Colon (tissue), 2 donors: Measurements from ENCODE around the gene DLG5.

Experiments
- FAIRE-seq: peaks from 2 replicates; lab custom pipeline; 2012; peaks lifted over from hg19 to GRCh38; lab: Jason Lieb, UNC
- donor health status: control.
- donor health status: control.

DLG5 gene

DNA sequence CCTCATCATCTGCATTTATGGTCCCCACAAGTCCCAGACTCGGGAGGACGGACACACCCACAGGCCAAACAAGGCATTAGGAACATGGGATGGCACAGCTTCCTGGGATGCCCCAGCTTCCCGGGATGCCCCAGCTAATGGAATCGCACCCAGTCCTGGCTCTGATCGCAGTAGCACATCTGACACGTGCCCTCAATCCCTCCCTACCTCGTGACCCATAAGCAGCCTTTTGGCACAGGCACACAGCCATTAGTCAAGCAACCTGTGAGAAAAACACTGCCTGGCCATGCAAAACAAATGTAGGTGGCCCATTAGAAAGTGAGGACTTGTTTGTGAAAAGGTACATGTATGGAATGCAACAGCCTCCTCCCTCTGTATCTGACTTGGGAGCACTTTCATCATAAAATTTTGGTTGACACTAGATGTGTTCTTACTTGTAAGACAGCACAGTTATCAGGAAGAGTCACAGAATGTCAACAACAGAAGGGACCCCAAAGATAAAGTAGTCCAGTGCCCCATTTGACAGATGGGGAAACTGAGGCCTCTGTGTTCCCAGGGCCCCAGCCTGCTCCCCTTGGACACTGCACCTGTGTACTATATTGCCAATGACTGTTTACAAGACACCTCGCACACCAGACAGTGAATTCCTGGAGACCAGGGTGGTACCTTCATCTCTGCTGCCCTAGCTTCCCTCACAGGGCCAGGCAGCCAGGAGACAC is 34.4 kb downstream of the DLG5 start:
- FAIRE-seq: no peak

DNA sequence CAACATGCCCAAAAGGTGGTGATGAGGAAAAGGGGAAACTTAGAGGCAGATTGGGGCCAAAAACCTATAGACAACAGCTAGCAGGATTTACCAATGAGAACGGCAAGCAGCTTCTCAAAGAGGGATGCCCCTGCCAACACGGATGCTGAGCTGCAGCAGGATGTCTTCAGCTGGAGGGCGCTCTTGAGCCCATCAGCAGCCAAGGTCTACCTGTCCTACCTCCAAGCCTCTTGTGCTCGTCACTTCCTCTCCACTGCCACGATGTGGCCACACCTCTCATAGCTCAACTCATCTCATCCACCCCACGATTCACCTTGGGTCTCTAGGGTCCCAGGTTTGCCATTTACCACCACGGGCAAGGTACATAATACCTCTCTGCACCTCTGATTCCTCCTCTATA is 36.5 kb downstream of the DLG5 start:
- no peak for FAIRE-seq

DNA sequence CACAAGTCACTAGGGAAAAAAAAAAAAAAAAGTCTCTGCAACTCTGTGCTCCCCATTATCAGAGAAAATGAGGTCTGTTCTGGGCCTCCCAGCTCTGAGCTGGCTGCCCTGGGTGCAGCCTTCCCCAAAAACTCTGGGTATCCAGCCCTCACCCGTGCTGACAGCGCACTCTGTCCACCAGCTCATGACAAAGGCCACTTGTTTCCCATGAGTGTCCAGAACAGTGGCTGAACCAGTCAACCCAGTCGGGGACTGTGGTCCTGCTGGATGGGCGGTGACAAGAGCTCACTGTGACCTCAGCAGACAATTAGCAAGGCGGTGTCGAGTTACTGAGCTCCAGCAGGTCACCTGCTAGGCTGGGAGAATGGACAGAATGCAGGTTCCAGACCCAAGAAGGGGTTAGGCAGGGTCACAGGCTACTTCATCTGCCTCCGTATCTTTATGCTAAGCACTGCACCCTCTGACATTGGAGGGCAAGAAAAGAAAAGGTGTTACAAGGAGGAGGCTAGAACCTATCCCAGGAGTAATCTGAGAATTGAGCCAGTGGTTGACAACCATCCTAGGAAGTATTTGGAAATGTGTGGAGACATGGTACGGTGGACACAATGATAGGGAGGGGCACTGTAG is 37.2 kb downstream of the DLG5 start:
- no peak for FAIRE-seq

DNA sequence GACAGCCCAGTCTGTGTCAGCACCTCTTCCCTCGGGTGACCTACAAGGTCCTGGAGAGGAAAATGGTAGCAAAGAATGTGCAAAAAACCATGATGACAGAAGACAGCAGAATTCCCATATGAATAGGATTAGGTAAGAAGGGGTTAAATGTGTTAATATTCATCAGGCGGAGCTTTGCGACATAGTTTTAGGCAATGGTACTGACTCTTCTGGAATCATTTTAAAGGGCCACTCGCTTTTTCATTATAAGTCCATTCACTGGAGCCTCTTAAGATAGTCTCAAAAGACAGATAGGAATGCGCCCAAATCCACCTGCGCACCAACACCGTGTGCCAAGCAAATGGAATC is 38.2 kb downstream of the DLG5 start:
- FAIRE-seq: no peak

DNA sequence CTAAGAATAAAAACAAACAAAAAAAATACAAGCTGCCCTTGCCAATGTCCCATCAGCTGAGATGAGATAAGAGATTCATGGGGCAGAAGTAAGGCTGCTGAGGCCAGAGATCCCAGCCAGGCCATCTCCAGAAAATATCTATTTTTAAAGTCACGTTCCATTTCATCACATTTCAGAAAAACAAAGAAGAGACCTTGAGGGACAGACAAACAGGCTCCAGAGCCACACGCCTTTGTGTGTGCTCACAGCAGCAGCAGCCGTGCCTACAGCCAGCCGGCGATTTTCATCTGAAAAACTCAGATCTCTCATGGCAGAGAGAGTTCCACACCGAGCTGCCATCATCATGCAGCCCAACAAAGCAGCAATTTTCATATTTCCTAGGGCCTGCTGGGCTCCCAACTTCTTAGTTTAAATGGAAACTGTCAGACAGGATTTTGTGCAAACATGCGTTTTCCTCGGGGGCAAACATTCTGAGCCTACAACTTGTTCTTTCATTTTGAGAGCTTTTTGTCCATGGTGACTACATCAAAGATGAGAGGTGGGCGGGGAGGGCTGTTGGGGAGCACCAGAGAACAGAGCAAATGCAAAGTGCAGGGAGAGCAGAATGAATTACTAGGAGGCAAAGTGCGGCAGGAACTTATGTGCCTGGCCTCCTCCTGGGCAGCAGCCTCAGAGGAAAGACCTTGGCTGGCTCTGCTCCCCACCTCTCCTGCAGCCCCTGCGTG is 38.8 kb downstream of the DLG5 start:
- no peak for FAIRE-seq

DNA sequence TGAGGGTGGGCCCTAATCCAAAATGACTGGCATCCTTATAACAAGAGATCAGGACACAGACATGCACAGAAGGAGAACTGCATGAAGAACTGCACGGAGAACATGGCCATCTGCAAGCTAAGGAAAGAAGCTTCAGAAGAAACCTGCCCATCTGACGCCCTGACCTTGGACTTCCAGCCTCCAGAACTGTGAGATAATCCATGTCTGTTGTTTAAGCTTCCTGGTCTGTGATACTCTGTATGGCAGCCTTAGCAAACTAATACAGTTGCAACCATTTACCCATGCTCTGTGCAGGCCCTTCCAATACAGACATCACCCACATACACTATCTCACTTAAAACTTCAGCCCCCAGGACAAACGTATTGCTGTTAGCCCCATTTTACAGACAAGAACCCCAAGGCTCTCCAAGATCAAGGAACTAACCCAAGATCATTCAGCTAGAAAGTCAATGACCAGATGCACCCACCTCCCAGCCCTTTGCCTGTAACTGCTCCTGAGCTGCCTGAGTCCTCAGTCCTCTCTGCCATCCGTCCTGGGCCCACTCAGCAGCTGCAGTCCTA is 39.7 kb downstream of the DLG5 start:
- FAIRE-seq: no peak

DNA sequence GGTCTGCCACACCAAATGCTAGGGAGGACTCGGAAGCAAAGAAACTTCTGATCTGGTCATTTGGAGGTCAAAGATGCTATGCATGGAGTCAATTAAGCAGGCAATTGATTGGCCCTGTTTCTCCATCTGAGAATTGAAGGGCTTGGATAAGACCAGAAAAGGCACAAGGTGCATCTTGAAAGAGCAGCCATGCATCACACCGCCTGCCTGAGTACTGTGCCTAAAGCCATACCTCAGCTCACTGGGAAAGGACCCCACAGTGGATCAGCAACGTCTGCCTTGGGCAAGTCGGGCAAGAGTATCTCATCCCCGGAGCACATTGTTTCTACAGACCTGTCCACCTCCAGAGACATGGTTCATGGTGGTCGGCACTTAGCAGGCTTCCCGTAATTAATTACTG is 42.4 kb downstream of the DLG5 start:
- FAIRE-seq: no peak

DNA sequence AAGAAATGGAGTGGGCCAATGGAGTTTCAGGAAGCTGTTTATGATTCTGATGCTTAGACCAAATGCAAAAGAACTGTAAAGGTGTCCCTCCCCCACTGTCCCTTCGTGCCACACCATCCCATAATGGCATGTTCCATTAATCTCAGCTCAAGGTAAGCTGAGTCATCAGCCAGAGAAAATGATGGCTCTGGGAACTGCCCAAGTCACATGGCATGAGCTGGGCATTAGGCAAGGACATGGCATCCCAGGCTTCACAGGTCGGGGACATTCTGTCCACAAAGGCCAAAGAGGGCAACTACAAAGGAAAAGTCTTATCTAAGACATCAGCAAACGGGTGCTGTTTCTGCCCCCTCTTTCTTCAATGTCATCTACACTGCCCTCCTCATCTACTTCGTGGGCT is 44.9 kb downstream of the DLG5 start:
- FAIRE-seq: no peak

DNA sequence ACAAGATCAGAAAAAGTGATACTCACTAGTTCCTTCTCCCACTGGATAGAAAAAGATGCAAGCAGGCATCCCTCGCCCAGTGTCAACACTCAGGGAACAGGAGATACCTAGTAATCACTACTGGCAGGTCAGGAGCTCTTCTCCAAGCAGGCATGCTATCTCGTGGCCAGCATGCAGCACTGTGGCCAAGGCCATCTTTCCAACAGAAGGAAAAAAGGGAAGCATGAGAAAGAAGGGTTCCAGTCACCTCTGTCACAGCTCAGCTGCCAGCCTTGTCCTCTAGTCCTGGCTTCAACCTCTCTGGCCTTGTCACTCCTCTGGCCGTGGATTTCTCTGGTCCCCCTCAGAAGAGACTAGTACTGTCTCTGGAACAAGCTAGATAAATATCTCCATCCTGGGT is 45.3 kb downstream of the DLG5 start:
- no peak for FAIRE-seq

DNA sequence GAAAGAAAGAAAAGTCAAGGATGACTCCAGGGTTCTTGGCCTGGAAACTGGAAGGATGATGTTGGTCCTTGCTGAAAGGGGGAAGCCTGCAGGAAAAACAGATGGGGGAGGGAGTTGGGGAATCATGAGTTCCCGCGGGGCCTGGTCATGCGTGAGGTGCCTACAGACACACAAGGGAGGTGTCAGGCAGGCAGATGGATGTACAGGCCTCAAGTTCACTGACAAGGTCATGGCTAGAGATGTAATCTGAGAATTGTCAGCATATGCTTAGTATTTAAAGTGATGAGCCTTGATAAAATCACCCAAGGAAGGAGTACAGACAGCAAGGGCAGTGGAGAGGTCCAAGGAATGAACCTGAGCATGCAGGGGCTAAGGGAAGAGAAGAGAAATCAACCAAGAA is 46.8 kb downstream of the DLG5 start:
- FAIRE-seq: no peak

DNA sequence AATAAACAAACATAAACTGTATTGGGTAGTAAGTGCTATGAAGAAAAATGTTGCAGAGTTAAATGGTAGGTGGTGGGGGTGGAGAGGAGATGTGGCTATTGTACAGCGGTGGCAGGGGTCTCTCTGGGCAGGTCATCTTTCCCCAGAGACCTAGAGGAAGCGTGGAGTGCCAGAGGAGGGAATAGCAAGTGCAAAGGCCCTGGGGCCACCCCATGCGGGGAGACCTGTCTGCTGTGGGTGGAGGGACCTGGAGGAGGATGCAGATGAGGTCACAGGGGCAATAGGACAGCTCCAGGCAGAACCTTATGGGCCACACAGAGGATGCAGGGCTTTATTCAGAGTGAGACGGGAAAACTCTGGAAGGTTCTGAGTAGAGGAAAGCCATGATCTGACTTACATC is 47.5 kb downstream of the DLG5 start:
- FAIRE-seq: no peak

DNA sequence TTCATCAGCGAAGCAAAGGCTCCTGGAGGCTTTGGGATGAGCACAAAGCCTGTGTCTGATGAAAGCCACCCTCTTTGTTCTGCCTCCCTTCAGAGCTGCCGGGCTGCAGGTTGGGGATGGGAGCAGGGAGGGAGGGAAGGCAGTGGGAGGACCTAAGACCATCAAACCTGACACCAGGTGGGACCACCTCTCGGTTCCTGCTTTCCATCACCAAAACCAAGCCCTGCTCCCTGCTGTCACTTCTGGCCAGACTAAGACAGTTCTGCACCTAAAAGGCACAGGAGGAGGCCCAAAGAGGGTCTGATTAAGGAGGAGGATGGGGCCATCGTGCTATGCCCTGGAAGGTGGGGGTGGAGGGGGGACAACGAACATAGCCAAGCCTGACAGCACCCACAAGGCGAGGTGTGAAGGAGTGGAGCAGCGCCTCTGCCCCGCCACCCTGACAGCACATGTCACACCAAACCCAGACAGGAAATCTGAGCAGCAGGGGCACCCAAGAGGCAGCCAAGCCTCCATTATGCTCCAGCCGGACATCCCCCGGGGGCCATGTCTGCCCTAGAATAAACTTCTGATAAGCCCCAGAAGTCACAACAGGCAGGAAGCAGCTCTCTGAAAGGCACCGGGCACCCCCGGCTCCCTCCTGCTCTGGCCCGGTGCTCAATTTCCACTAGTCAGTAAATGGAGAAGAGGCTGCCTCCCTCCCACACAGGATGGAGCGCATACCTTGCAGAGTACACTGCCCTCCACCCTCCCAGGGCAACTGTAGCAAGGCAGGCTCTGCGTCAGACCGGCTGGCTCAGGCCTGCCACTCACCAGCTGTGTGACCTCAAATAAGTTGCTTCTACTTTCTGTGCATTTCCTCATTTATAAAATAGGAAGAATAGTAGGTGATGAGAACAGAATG is 48.9 kb downstream of the DLG5 start:
- no peak for FAIRE-seq

DNA sequence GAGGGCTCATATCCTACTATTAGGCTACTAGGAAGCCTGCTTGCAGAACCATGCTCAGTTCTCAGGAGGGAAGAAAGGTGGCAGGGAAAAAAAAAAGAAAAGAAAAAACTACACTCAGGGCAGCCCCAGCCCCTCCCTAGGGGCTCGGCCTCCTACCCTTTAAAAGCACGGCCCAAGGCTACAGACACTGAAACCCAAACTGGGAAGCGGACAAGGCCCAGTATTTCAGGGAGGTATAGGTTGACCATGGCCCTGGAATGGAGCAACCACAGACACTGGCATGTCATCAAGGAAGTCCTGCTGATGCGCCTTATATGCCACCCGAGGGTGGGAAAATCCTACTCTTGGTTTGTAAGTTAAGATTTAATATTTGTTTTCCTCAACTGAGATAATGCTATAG is 50.8 kb downstream of the DLG5 start:
- no peak for FAIRE-seq

DNA sequence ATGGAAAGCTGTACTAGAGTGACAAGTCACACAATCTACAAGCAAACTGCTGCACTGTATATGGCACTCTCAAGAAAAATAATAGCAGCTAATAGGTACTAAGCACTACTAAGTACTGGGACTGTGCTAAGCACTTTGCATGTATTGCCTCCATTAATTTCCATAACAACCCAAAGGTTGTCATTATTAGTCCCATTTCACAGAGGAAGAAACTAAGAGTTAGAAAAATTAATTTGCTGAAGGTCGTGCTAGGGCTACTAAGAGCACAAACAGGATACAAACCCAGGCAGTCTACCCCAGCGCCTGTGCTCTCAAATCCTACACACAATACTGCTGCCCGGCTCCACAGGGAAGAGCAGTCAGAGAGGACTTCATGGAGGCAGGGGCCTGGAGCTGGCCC is 51.7 kb downstream of the DLG5 start:
- FAIRE-seq: no peak

DNA sequence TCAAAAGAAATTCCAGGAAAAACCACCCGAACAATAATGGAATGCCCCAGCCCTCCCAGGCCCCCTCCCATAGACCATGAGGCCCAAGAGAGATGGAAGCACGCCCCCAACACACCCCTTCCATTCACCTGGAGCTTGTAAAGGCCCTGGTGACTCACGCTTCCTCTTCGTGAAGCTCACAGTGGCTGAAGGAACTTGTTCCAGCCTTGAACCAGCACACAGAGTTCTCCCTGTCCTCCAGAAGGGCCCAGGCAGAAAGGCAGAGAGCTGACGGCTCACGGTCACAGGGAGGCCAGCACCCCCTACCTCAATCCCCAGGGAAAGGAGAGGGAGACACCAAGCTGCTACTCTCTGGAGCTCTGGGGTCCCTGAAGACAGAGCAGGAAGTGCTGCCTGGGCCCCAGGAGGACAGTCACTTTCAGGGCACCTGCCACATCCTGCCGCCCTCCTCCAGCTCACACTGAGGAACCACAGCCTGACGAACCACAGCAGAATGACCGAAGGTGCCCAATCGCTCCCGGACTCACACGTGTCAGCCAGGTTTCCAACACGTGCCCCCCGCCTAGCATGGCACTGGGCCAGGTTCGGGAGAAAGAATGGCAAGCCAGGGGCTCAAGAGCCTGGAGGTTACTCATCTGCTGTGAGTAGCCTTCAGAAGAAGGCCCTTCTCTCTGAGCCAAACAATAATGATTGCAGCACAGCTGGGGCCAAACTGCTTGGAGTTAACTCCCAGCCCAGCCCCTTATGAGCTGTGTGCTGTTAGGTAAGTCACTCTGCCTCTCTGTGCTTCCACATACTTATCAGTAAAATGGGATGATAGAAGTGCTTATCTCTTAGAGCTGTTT is 52.8 kb downstream of the DLG5 start:
- no peak for FAIRE-seq

DNA sequence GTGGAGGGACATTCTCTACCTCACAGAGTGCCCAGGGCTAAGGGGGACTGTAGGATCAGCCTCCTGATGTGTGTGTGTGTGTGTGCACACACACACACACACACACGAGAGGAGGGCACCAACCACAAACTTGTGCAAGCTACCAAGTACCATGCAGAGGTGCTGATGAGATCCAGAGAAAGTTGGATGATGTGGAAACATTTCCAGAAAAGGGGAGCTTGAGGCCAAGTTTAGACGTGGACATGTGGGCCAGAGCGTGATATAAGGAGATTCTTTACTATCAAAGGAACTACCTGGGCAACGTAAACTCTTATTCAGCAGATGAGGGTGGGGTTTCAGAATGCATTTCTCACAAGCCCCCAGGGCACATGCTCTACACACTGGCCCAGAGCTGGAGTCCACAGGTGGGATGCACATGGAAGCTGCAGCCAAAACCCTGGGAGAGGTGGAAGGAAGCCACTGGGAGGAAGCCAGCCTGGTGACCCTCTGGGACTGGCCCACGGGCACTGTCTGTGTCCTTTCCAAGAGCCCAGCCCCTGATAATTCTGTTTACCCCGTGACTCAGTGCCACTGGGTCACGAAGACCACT is 53.5 kb downstream of the DLG5 start:
- FAIRE-seq: no peak

DNA sequence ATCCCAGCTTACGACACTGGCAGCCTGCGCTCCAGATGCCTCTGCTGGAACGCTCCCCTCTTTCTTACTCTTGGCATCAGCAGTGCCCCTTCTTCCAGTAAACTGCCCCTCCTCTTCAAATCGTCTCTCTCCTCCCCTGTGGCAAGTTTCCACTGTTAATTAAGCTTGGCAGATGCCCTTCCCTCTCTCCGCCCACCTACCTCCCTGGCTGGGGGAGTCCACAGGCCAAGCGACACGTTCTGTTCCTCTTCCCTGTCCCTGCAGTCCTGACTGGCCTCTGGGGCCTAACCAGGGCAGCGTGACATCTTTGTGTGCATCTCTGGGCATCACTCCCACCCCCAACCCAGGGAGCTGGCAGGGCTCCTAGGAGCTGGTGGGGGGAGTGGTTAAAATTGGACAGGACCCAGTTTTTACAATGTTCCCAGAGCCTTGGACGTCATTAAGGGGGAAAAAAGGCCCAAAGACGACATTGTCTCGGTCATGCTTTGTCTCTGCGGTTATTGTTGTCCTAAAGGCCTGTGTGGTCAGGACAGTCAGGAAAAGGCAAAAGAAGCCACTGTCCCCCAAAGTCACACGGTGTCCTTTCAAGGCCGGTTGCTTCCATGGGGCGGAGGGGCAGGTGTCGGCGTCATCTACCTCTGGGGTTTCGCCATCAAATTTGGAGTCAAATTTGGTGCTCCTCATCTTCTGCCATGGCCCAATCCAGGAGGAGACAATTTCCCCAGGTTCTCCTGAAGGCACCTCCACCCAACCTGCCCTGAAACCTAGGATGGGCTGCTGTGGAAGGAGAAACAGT is 54.2 kb downstream of the DLG5 start:
- no peak for FAIRE-seq

DNA sequence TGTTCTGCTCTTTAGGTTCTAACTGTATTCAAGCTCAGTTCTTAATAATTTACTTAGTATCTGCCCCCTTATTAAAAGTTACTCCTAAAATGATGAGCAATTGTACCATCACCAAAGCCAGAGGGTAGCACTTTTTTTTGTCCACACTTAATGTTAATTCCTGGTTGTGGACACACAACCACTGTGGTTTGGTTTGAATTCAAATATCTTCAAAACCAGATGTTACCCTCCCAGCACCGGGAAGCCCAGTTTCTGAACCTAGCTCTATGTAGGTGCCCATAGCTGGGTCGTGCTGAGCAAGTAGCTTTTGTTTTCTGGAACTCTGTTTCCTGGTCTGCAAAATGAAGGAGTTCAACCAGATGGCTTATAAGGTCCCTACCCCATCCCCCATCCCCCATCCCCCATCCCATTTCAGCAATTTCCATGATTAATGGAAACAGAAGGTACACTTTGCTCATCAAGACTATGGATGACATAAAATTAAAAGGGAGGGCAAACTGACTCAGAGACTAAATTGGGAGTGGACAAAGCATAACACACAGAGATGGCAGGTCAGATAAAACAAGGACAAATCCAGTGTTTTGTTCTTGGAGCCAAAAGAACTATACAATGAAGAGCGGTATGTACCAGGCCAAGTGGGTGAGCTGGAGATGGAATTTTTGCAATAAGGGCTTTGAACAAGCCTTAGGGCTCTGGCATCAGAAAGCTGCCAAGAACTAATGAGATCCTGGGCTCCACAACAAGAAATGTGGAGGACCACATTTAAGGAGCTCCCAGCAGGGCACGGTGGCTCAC is 56.7 kb downstream of the DLG5 start:
- FAIRE-seq: no peak

DNA sequence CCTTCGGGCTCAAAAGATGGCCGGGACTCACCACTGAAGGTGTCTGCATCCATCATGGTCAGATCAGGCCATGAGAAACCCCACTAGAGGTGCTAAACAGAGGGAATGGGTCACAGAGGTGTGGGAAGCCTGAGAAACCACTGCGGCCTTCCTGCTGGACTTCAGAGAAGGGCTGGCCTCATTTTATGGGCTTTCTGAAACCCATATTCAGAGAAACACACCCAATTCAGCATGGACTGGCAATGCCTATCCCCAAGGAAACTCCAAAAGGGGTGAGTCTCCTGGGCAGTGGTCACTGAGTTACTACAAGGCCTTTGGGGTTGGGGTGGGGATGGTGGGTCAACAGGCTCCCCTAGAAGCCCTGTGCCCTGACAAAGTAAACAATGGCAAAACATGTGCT is 58.0 kb downstream of the DLG5 start:
- FAIRE-seq: no peak
